PC-3 (cell line): Measurements from ENCODE around the gene EPHB1.

Source experiments
- CTCF ChIP-seq: fragments of 300-600 bp; sonication (generic); conservative IDR thresholded peaks from 2 replicates; pipeline ENCODE4 v1.5.1; 2017; ENCODE audit warnings: antibody characterized with exemption, low read depth, mild to moderate bottlenecking, low read length
- EZH2phosphoT487 ChIP-seq: fragments of 300-600 bp; sonication (generic); IDR thresholded peaks from 2 replicates; pipeline ENCODE4 v1.6.1; 2018; ENCODE audit warnings: mild to moderate bottlenecking, antibody characterized with exemption, low read length, borderline replicate concordance

GRCh38 chr3:135076341-135076740 is 281.3 kb downstream of the EPHB1 start:
- TF ChIP-seq CTCF (no peak), EZH2phosphoT487 (no peak)
